ENCODE results near the gene APBB1IP.

The APBB1IP gene

GRCh38 chr10:26417136-26417535 lies 21.0 kb upstream of the APBB1IP start:
- H3K4me1 ChIP-seq (ENCODE audit: control insufficient read depth, insufficient read depth, low read length) = no peaks in the 10 kb centered on the region
- no peak overlapping the region for H3K4me3 ChIP-seq (ENCODE audit: low read length)
- H3K27ac ChIP-seq (ENCODE audit: low read length) = no peak overlapping the region
- no peak for DNase-seq (ENCODE audit: low read depth, low spot score)
- no CpG with 5 or more reads among the region's 3 CpGs for WGBS (ENCODE audit: insufficient coverage, insufficient read length)
- no peaks in the 10 kb centered on the region for H3K9me3 ChIP-seq (ENCODE audit: control insufficient read depth, insufficient read depth, low read length)
- H3K36me3 ChIP-seq (ENCODE audit: control insufficient read depth, insufficient read depth, low read length) = no peaks in the 10 kb centered on the region
- H3K27me3 ChIP-seq (ENCODE audit: control insufficient read depth, insufficient read depth, low read length) = no peaks in the 10 kb centered on the region

- Histone ChIP-seq H3K27ac (ENCODE audit: low read length) (no peak overlapping the region), H3K4me1 (ENCODE audit: control insufficient read depth, insufficient read depth, low read length) (no peaks in the 10 kb centered on the region), H3K36me3 (ENCODE audit: control insufficient read depth, insufficient read depth, low read length) (no peaks in the 10 kb centered on the region), H3K9me3 (ENCODE audit: control insufficient read depth, insufficient read depth, low read length) (no peaks in the 10 kb centered on the region; the same call in 1 of the 2 replicates), H3K27me3 (ENCODE audit: control insufficient read depth, insufficient read depth, low read length) (no peaks in the 10 kb centered on the region), H3K4me3 (ENCODE audit: low read length) (no peak overlapping the region)
- no CpG with 5 or more reads among the region's 3 CpGs for WGBS (ENCODE audit: insufficient coverage, insufficient read length)
- no peak for DNase-seq (ENCODE audit: low read depth, low spot score)
These were observed 15.2 kb upstream of the APBB1IP start for GRCh38 chr10:26422977-26423376.

- DNase-seq (ENCODE audit: low read depth, low spot score) = no peak
- Histone ChIP-seq H3K4me1 (ENCODE audit: control insufficient read depth, insufficient read depth, low read length) (no peaks in the 10 kb centered on the region), H3K27me3 (ENCODE audit: control insufficient read depth, insufficient read depth, low read length) (no peaks in the 10 kb centered on the region), H3K9me3 (ENCODE audit: control insufficient read depth, insufficient read depth, low read length) (no peaks in the 10 kb centered on the region; the same call in 1 of the 2 replicates), H3K4me3 (ENCODE audit: low read length) (no peak overlapping the region), H3K27ac (ENCODE audit: low read length) (no peak overlapping the region), H3K36me3 (ENCODE audit: control insufficient read depth, insufficient read depth, low read length) (no peaks in the 10 kb centered on the region)
- no CpG with 5 or more reads among the region's 3 CpGs for WGBS (ENCODE audit: insufficient coverage, insufficient read length)
These were observed 14.4 kb upstream of the APBB1IP start for GRCh38 chr10:26423722-26424121.

GRCh38 chr10:26430641-26431163 lies 7.4 kb upstream of the APBB1IP start:
- WGBS (ENCODE audit: insufficient coverage, insufficient read length) = no CpG with 5 or more reads among the region's 4 CpGs

GRCh38 chr10:26432938-26433337 lies 5.2 kb upstream of the APBB1IP start:
- Histone ChIP-seq H3K4me1 (ENCODE audit: control insufficient read depth, insufficient read depth, low read length) (no peaks in the 10 kb centered on the region), H3K27ac (ENCODE audit: low read length) (no peak overlapping the region), H3K9me3 (ENCODE audit: control insufficient read depth, insufficient read depth, low read length) (peaks cover 1% of the 10 kb centered on the region; the same call in 1 of the 2 replicates), H3K36me3 (ENCODE audit: control insufficient read depth, insufficient read depth, low read length) (no peaks in the 10 kb centered on the region), H3K4me3 (ENCODE audit: low read length) (no peak overlapping the region), H3K27me3 (ENCODE audit: control insufficient read depth, insufficient read depth, low read length) (peaks cover 2% of the 10 kb centered on the region; the same call in 1 of the 2 replicates)
- no peak for DNase-seq (ENCODE audit: low read depth, low spot score)
- WGBS (ENCODE audit: insufficient coverage, insufficient read length) = no CpG with 5 or more reads among the region's 1 CpG

More at GRCh38 chr10:26430641-26431163, 7.4 kb upstream of the APBB1IP start:
- Histone ChIP-seq H3K27me3 (ENCODE audit: control insufficient read depth, insufficient read depth, low read length) (no peaks in the 10 kb centered on the region), H3K4me3 (ENCODE audit: low read length) (no peak overlapping the region), H3K9me3 (ENCODE audit: control insufficient read depth, insufficient read depth, low read length) (peaks cover 1% of the 10 kb centered on the region; the same call in 1 of the 2 replicates), H3K4me1 (ENCODE audit: control insufficient read depth, insufficient read depth, low read length) (no peaks in the 10 kb centered on the region), H3K36me3 (ENCODE audit: control insufficient read depth, insufficient read depth, low read length) (no peaks in the 10 kb centered on the region), H3K27ac (ENCODE audit: low read length) (no peak overlapping the region)
- no peak for DNase-seq (ENCODE audit: low read depth, low spot score)

- WGBS (ENCODE audit: insufficient coverage, insufficient read length) = no CpG with 5 or more reads among the region's 1 CpG
- H3K9me3 ChIP-seq (ENCODE audit: control insufficient read depth, insufficient read depth, low read length) = peaks cover 1% of the 10 kb centered on the region; the same call in 1 of the 2 replicates
These were observed 2.3 kb upstream of the APBB1IP start for GRCh38 chr10:26435852-26436251.

GRCh38 chr10:26436848-26437247 lies 1.3 kb upstream of the APBB1IP start:
- Histone ChIP-seq H3K27me3 (ENCODE audit: control insufficient read depth, insufficient read depth, low read length) (peaks cover 9% of the 10 kb centered on the region), H3K9me3 (ENCODE audit: control insufficient read depth, insufficient read depth, low read length) (no peaks in the 10 kb centered on the region), H3K36me3 (ENCODE audit: control insufficient read depth, insufficient read depth, low read length) (no peaks in the 10 kb centered on the region), H3K27ac (ENCODE audit: low read length) (no peak overlapping the region), H3K4me3 (ENCODE audit: low read length) (no peak overlapping the region), H3K4me1 (ENCODE audit: control insufficient read depth, insufficient read depth, low read length) (no peaks in the 10 kb centered on the region)
- WGBS (ENCODE audit: insufficient coverage, insufficient read length) = no CpG with 5 or more reads among the region's 2 CpGs
- DNase-seq (ENCODE audit: low read depth, low spot score) = no peak

More at GRCh38 chr10:26435852-26436251, 2.3 kb upstream of the APBB1IP start:
- Histone ChIP-seq H3K27ac (ENCODE audit: low read length) (no peak overlapping the region), H3K4me1 (ENCODE audit: control insufficient read depth, insufficient read depth, low read length) (no peaks in the 10 kb centered on the region), H3K4me3 (ENCODE audit: low read length) (no peak overlapping the region), H3K36me3 (ENCODE audit: control insufficient read depth, insufficient read depth, low read length) (no peaks in the 10 kb centered on the region), H3K27me3 (ENCODE audit: control insufficient read depth, insufficient read depth, low read length) (peaks cover 9% of the 10 kb centered on the region)
- DNase-seq (ENCODE audit: low read depth, low spot score) = no peak

- H3K27me3 ChIP-seq (ENCODE audit: control insufficient read depth, insufficient read depth, low read length) = peaks cover 9% of the 10 kb centered on the region
- H3K9me3 ChIP-seq (ENCODE audit: control insufficient read depth, insufficient read depth, low read length) = no peaks in the 10 kb centered on the region
- H3K4me1 ChIP-seq (ENCODE audit: control insufficient read depth, insufficient read depth, low read length) = no peaks in the 10 kb centered on the region
- peak overlapping the region; percentile 14; the same call in 1 of the 2 replicates for H3K4me3 ChIP-seq (ENCODE audit: low read length)
- WGBS (ENCODE audit: insufficient coverage, insufficient read length) = no CpG with 5 or more reads among the region's 59 CpGs
- no peak for DNase-seq (ENCODE audit: low read depth, low spot score)
- no peak overlapping the region for H3K27ac ChIP-seq (ENCODE audit: low read length)
- H3K36me3 ChIP-seq (ENCODE audit: control insufficient read depth, insufficient read depth, low read length) = no peaks in the 10 kb centered on the region
These were observed 597 bp downstream of the APBB1IP start for GRCh38 chr10:26438534-26439341.

GRCh38 chr10:26439406-26440087 lies 1.4 kb downstream of the APBB1IP start:
- H3K9me3 ChIP-seq (ENCODE audit: control insufficient read depth, insufficient read depth, low read length) = no peaks in the 10 kb centered on the region
- H3K27ac ChIP-seq (ENCODE audit: low read length) = no peak overlapping the region
- no peak for DNase-seq (ENCODE audit: low read depth, low spot score)
- H3K36me3 ChIP-seq (ENCODE audit: control insufficient read depth, insufficient read depth, low read length) = no peaks in the 10 kb centered on the region
- peaks cover 9% of the 10 kb centered on the region for H3K27me3 ChIP-seq (ENCODE audit: control insufficient read depth, insufficient read depth, low read length)
- 100% methylated on average over 1 of the region's 14 CpGs for WGBS (ENCODE audit: insufficient coverage, insufficient read length)
- H3K4me3 ChIP-seq (ENCODE audit: low read length) = no peak overlapping the region
- H3K4me1 ChIP-seq (ENCODE audit: control insufficient read depth, insufficient read depth, low read length) = no peaks in the 10 kb centered on the region

GRCh38 chr10:26440088-26440470 lies 1.9 kb downstream of the APBB1IP start:
- DNase-seq (ENCODE audit: low read depth, low spot score) = no peak
- peaks cover 9% of the 10 kb centered on the region for H3K27me3 ChIP-seq (ENCODE audit: control insufficient read depth, insufficient read depth, low read length)
- no peaks in the 10 kb centered on the region for H3K9me3 ChIP-seq (ENCODE audit: control insufficient read depth, insufficient read depth, low read length)
- H3K27ac ChIP-seq (ENCODE audit: low read length) = no peak overlapping the region
- H3K4me1 ChIP-seq (ENCODE audit: control insufficient read depth, insufficient read depth, low read length) = no peaks in the 10 kb centered on the region
- WGBS (ENCODE audit: insufficient coverage, insufficient read length) = no CpG with 5 or more reads among the region's 1 CpG
- H3K36me3 ChIP-seq (ENCODE audit: control insufficient read depth, insufficient read depth, low read length) = no peaks in the 10 kb centered on the region
- H3K4me3 ChIP-seq (ENCODE audit: low read length) = no peak overlapping the region

Measured in iPS DF 6.9 (cell line).